Measurements from ENCODE around the gene ESR2.

GRCh38 chr14:64213853-64214570 is 80.2 kb downstream of the ESR2 start:
- TF ChIP-seq, protein P1, sequence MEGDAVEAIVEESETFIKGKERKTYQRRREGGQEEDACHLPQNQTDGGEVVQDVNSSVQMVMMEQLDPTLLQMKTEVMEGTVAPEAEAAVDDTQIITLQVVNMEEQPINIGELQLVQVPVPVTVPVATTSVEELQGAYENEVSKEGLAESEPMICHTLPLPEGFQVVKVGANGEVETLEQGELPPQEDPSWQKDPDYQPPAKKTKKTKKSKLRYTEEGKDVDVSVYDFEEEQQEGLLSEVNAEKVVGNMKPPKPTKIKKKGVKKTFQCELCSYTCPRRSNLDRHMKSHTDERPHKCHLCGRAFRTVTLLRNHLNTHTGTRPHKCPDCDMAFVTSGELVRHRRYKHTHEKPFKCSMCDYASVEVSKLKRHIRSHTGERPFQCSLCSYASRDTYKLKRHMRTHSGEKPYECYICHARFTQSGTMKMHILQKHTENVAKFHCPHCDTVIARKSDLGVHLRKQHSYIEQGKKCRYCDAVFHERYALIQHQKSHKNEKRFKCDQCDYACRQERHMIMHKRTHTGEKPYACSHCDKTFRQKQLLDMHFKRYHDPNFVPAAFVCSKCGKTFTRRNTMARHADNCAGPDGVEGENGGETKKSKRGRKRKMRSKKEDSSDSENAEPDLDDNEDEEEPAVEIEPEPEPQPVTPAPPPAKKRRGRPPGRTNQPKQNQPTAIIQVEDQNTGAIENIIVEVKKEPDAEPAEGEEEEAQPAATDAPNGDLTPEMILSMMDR (IDR thresholded peaks at IDR 0.05; ENCODE audit: low read depth, low read length, poor library complexity, severe bottlenecking): no peak
- TF ChIP-seq EZH2phosphoT487 (IDR thresholded peaks at IDR 0.05; ENCODE audit: borderline replicate concordance, low read length): no peak

Data from DOHH2 (cell line).